ENCODE measurements around the gene NINL. TPM values are rescaled to one million over a fixed set of nuclear protein-coding genes. Genes with fewer than 3 reads are reported as not detected.
"Not testable (repeated sequence)": the region's sequence is repeated elsewhere in the genome, so short reads cannot be mapped to it uniquely, and the experiment has no call there.

Gene NINL
- 46.9 and 49.1 TPM in 2 replicates for polyA plus RNA-seq (2014; cell fraction: cytosol; rRNA removed)
- 137 TPM in 2 replicates for polyA plus RNA-seq (2014; cell fraction: nucleus; rRNA removed)

GRCh38 chr20:25584905-25585704 is at the start of gene NINL:
NINL (minus strand) TSS chr20:25585531; CDS start chr20:25526587, 58,944 bp downstream.
- DNase-seq (ENCODE audit: low spot score): peak; percentile 85

- DNase-seq (ENCODE audit: low spot score): no peak
Measured at GRCh38 chr20:25632940-25633790, 47.8 kb upstream of the NINL start.

- DNase-seq (ENCODE audit: low spot score): not testable (repeated sequence)
Measured at GRCh38 chr20:25630615-25631014, 45.3 kb upstream of the NINL start.

GRCh38 chr20:25629816-25630499 is 44.6 kb upstream of the NINL start:
- no peak for DNase-seq (ENCODE audit: low spot score)

GRCh38 chr20:25626779-25627178 is 41.4 kb upstream of the NINL start:
- DNase-seq (ENCODE audit: low spot score): no peak

GRCh38 chr20:25624500-25624939 is 39.2 kb upstream of the NINL start:
- no peak for DNase-seq (ENCODE audit: low spot score)

GRCh38 chr20:25623736-25624499 is 38.6 kb upstream of the NINL start, which contains the start of gene NANP:
NANP (minus strand) TSS chr20:25624014; CDS start chr20:25623948, 66 bp downstream.
- DNase-seq (ENCODE audit: low spot score): peak; percentile 100

GRCh38 chr20:25623225-25623735 is 37.9 kb upstream of the NINL start:
- DNase-seq (ENCODE audit: low spot score): peak; percentile 54

GRCh38 chr20:25622450-25623224 is 37.3 kb upstream of the NINL start:
- DNase-seq (ENCODE audit: low spot score): no peak

GRCh38 chr20:25622049-25622448 is 36.7 kb upstream of the NINL start:
- DNase-seq (ENCODE audit: low spot score): no peak

- no peak for DNase-seq (ENCODE audit: low spot score)
Measured at GRCh38 chr20:25619514-25619913, 34.2 kb upstream of the NINL start.

- DNase-seq (ENCODE audit: low spot score): no peak
Measured at GRCh38 chr20:25608774-25609173, 23.4 kb upstream of the NINL start.

- DNase-seq (ENCODE audit: low spot score): no peak
Measured at GRCh38 chr20:25606094-25606695, 20.9 kb upstream of the NINL start.

GRCh38 chr20:25605148-25605547 is 19.8 kb upstream of the NINL start:
- no peak for DNase-seq (ENCODE audit: low spot score)

- DNase-seq (ENCODE audit: low spot score): no peak
Measured at GRCh38 chr20:25604611-25605010, 19.3 kb upstream of the NINL start.

- not testable (repeated sequence) for DNase-seq (ENCODE audit: low spot score)
Measured at GRCh38 chr20:25602914-25603309, 17.6 kb upstream of the NINL start.

GRCh38 chr20:25602191-25602913 is 17.0 kb upstream of the NINL start:
- DNase-seq (ENCODE audit: low spot score): not testable (repeated sequence)

- DNase-seq (ENCODE audit: low spot score): no peak
Measured at GRCh38 chr20:25601659-25602058, 16.3 kb upstream of the NINL start.

- DNase-seq (ENCODE audit: low spot score): no peak
Measured at GRCh38 chr20:25600632-25601031, 15.3 kb upstream of the NINL start.

Data from SK-N-DZ (cell line).